Activated CD4-positive, CD25-positive, alpha-beta regulatory T cell treated with anti-CD3 and anti-CD28 coated beads, Interleukin-2, amount 50 U/mL, for 24 hours (primary cell): Measurements from ENCODE around the gene PPP1R12B.
"Not testable (repeated sequence)": the region's sequence is repeated elsewhere in the genome, so short reads cannot be mapped to it uniquely, and the experiment has no call there.

Experiments used
- ATAC-seq, 2 donors: fragments of 150-1000 bp; cut with Tn5 transposase; one replicate each; pipeline ENCODE4 v1.10.0; 2021; ENCODE audit warnings: mild to moderate bottlenecking in 1 of 2, moderate library complexity in 1 of 2

PPP1R12B gene

DNA sequence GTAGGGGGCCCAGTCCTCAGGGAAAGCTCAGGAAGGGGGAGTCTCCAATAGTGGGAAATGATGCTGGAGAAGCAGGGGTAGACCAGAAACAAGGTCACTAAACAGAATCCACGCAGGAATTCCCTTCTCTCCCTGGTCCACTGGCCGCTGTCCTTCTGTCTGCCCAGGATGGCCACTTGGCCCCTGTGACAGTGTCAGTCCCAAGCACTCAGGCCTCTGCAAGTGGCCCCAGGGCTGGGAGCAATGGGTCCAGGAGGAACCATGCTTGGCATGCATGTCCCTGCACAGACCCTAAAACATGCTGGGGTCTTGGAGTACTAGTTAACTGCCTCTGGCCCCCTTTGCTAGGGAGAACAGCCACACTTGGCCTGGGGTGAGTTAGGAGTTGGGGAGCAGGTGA is 271.5 kb downstream of the PPP1R12B start:
- not testable (repeated sequence) for ATAC-seq

DNA sequence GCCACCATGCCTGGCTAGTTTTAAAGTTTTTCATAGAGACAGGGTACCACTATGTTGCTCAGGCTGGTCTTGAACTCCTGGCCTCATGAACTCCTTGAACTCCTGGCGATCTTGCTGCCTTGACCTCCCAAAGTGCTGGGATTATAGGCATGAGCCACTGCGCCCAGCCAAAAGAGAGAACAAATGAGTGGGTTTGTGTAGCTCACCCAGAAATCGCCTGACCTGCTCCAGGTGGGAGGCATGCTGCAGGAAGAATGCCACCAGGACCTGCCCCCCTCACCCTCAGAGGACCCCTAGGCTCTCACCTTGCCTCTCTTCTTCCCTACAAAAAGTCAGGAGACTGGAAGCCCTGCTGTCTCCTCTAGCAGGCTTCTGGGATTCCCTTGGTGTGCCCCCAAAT is 272.9 kb downstream of the PPP1R12B start:
- ATAC-seq = no peak

DNA sequence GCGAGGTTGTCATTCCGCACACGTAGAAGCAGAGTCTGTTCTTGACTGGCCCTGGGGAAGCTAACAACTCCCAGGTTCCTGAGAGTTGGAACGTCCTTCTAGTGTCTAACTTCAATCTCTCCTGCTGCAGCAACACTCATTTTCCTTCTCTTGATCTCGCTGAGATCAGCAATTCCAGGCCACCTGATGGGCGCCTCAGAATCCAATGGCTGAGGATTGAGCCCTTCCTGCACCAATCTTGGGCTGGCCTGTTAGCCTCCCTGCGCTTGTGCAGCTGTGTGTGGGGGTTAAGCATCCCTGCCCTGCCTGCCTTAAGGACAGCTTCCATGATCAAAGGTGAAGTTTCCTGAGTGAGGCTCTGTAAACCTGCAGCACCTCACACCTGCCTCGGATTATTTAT is 273.9 kb downstream of the PPP1R12B start:
- ATAC-seq = no peak

DNA sequence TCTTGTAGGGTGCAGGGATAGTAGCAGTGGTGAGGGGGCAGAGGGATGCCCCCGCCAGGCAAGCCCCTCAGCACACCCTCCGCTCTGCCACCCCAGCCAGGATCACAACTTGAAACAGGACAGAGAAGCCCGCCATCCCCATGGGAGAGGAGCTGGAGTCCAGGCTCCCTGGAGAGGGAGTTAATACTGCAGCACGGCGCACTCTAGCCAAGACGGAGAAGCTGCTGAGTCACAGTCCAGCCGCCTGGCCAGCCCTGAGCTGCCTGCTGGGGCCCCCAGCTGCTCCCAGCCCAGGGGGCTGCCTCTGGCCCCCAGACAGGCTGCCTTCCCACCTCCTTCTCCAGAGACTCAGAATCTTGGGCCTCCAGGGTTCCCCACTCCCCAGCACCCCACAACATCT is 274.6 kb downstream of the PPP1R12B start:
- no peak for ATAC-seq

DNA sequence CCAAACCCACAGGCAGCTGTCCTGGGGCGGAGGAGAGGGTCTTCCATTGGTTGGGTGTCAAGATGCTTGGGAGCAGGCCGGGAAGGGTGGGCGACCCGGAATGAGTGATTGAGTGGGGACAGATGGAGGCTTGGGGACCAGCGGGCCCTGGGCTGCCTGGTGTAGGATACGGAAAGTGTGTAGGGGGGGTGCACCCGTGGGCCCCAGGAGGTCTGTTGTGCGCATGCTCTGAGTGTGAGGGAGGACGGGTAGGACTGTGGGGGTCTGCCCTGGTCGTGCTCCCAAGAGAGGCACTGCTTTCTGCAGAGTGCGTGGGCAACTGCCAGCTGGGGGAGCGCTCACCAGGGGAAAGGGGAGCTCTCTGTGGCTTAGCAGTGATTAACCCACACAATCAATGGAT is 275.0 kb downstream of the PPP1R12B start:
- not testable (repeated sequence) for ATAC-seq

DNA sequence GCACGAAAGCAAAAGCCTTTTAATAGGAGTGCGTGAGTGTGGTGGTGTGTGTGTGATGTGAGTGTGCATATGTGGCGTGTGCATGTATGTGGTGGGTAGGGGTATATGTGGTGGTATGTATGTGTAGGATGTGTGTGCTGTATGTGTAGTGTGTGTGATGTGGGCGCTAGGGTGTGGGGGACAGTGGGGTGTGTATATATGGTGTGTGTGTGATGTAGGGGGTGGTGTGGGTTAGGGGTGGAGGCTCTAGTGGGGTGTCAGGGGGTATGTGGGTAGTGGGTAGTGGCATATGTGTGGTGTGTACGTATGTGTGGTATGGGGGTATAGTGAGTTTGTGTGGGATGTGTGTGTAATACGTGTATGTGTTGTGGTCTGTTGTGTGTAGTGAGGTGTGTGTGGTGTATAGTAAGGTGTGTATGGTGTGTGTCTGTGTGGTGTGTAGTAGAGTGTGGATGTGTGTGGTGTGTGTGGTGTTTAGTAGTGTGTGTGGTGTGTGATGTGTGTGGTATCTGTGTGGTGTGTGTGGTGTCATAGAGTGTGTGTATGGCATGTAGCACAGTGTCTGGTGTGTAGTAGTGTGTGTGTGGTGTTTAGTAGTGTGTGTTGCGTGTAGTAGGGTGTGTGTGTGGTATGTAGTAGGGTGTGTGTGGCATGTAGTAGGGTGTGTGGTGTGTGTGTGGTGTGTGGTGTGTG is 275.7 kb downstream of the PPP1R12B start:
- no peak for ATAC-seq

DNA sequence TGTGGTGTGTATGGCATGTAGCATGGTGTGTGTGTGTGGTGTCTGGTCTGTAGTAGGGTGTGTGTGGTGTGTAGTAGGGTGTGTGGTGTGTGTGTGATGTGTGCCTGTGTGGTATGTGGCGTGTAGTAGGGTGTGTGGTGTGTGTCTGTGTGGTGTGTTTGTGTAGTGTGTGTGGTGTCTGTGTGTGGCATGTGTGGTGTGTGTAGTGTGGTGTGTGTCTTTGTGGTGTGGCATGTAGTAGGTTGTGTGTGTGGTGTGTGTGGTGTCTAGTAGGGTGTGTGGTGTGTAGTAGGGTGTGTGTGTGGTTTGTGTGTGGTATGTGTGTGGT is 276.2 kb downstream of the PPP1R12B start:
- no peak for ATAC-seq

DNA sequence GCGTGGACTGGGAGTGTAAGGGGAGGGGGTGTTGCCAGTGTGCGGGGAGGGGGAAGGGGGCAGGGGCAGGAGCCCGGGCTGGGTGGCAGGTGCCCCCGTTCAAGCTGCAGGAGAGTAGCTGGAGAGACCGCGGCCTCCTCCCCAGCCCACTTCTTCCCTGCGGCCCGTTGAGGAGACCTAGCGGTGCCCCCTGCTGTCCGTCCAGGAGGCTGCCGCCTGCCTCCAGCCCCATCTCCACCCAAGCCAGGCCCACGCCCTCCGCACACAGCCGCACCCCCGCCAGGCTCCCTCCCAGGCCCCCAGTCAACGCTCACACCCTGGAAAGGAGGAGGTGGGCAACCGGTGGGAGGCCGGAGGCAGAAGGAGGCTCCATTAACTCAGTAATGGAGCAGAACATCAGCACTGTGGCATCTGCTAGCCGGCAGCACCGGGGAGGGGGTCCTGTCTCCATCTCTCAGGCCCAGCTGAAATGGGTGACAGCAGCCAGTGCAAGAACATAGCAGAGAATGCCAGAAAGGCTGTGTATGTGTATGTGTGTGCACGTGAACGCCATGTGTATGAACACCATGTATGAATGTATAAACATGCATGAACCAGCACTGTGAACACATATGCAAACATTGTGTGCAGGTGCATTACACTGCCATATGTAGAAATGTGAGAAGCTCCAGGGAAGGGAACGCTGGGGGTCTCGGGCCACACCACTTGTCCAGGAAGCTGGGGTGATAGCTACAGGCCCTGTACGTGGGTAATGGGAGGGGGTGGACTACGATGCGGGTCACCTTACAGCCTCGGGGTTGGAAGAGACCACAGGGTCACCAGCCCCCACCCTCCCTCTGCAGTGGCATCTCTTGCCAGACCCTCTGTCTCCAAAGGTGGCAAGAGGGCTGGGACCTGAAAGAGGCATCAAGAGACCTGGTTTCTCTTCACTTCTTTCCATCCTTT is 277.2 kb downstream of the PPP1R12B start:
- ATAC-seq = peak; percentile 60 to 70

DNA sequence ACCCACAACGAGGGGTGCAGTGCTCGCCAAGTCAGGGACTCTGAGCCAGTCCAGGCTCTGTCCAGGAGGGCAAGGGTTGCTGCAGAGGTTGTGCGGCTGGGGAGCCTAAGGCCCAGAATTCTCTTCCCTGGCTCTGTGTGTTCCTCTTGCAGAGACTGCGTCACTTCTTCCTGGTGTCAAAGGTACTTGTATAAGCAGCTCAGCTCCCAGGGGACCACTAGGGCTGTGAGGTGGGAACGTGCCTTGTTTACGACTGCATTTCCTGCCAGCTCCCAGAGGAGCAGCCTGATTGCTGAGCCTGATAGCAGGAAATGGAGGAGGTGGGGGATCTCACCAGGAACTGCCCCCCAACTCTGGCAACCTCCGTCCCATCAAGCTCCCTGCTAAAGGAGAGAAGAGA is 278.5 kb downstream of the PPP1R12B start:
- not testable (repeated sequence) for ATAC-seq

DNA sequence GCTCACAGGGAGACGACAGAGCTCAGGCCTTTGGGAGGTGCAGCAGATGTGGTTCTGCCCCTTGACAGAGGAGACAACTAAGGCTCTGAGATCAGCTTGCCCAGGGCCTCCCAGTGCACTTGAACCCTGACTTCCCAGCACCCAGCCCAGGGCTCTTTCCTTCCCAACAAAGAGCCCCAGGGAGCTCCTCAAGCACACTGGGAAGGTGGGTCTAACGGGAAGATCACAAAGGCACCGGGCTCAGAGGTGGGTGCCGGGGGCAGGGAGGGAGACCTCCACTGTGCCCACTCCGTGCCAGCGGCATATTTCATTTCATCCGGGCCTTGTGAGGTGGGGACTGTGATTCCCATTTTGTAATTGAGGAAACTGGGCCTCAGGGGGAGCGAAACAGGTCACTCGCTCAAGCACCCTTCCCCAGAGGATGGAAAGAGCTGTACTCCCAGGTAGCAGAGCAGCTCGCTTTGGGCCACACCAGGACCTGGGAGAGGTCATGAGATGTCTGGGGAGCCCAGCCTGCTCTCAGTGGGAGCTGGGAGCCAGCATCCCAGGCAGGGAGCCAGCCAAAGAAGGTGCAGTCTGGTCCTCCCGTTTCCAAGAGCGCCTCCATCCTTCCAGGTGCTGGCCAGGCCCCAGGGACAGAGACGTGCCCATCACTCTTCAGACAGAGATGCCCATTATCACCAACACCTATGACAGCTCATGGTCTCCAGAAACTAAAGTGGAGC is 279.5 kb downstream of the PPP1R12B start:
- no peak for ATAC-seq

DNA sequence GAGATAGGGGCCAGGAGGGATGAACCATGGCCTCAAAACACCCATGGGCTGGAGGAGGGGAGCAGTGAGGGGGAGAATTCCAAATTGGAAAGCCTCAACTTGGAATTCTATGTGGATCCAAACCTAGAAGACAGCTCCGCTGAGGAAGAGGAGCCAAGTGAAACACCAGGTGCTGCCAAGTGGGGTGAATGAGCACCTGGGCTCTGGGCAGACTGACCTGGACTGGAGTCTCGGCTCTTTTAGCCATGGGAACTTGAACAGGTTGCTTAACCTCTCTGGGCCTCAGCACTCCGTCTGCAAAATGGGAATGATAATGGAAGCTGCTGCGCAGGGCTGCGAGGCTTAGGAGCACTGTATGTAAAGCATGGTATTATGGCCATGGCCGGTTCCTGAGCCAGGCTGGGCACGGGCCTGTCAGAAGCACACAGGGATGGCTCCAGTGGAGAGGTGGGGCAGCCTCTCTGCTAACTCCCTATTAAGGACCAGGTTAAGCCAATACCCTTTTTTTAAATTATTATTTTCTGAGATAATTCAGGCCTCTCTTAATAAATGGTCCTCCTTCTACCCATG is 280.2 kb downstream of the PPP1R12B start:
- ATAC-seq = no peak

DNA sequence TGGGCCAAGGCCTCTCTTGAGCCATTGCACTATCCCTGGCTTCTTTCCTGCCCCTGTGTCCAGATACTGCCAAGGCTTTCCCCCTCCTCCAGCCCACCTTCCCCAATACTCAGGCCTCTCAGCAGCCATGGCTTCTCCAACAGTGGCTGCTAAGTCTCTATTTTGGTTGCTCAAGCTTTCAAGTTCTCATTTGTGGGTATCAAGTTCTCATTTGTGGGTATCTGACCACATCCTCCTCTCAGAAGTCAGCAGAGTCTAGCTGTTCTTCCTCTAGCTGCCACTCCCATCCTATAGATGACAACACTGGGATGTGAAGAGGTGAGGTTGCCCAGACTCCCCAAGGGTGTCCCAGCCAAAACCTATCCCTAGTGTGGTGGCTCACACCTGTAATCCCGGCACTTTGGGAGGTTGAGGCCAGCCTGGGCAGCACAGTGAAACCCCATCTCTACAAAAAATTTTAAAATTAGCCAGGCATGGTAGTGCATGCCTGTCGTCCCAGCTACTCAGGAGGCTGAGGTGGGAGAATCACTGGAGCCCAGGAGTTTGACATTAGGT is 280.8 kb downstream of the PPP1R12B start:
- ATAC-seq = peak; percentile 81 to 84

DNA sequence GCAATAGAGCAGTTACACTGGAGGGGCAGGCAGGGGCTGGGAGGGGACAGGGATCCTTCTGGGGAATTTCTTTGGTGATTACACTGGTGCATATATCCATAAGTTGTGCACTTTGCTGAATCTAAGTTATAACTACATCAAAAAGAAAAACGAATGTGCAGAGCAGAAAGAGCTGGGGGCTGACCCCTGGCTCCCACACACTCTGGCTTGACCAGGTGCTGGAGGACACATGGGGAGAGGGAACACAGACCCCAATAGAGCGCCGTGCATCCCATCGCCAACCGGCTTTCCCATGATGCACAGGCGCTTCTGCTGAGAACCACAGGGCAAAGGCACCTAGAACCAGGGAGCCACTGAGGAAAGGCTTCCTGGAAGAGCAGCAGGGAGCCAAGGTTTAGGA is 281.6 kb downstream of the PPP1R12B start:
- not testable (repeated sequence) for ATAC-seq

DNA sequence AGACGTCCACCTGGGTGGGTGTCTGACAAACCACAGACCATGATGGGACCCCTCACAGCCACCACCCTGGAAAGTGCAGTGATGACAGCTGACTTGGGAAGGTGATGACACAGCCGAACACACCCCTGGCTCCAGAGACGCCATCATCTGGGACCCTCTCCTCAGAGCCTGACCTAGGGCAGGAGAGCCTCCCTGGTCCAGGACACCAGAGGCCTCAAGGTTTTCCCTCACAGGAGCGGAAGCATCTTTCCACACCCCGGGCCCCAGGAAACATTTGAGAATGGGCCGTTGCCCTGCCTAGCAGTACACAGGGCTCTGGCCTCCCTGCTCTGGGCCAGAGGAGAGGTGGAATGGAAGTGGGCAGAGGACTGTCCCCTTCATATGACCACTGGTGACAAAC is 282.0 kb downstream of the PPP1R12B start:
- ATAC-seq = no peak

DNA sequence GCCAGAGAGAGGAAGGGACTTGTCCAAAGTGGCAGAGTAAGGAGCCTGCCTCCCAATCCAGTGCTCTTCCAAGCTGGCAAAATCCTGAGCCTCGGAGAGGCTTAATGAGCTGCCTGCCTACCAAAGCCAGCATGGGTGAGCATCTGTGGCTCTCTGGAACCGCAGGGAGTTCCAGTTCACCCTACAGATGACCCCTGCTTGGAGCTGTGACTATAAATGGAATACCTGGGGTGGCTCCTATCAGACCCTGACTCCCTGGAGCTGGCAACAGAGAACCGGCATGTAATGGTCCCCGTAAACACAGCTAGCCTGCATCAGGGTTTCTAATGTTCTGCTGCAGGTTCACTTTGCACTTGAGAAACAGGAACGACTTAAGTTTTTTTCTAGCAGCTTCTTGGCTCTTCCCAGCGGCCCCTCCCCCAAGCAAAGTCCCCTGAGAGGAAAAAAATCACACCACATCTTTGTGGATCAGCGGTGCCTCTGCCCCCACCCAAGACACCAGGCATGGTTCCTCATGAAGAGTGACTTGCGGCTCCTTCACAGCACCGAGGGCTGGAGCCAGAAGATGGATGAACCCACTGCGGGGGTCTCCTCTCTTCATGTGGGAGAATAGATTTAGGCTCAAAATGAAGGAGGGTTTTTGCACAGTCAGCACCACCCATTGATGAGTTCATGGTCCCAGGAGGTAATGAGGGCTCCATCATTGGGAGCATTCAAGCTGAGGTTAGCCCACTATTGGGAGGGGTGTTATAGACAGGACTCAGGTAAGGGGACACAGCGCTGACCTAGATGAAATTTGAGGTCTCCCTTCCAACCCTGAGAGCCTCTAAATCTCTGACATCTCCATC is 282.8 kb downstream of the PPP1R12B start:
- ATAC-seq = no peak

DNA sequence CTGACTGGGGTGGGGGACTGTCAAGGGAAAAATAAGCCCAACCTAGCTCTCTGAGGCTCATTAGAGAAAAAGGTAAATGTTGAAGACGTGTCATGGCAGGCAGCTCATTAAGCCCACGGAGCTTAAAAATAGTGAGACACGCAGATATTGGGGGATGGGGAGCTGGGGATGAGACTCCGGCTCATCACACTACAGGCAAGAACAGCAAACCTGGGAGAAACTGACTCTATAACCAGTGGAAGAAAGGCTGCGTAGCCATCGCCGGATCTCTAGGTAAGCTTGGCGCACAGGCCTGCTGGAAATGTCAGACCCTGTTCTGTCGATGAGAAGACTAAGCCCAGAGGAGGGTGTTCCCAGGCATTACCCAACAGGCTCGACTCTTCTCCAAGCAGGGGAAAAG is 283.7 kb downstream of the PPP1R12B start:
- no peak for ATAC-seq

DNA sequence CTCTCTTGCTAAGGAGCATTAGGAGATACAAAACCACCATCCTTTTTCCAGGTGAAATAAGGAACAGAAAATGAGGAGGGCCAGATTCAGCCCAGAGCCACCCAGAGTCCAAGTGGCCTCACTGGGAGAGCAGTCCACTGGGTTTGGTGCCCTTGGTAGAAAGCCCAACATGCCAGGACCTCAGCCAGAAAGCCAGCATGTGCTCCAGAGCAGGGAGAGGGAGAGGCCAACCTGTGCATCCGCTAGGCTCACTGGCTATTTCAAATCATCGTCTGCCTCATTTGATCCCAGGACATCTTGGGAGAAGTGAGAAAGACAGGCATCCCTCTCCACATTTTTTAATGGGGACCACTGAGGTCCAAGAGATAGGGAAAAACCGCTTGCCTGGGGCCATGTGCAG is 287.7 kb downstream of the PPP1R12B start:
- ATAC-seq = not testable (repeated sequence)

DNA sequence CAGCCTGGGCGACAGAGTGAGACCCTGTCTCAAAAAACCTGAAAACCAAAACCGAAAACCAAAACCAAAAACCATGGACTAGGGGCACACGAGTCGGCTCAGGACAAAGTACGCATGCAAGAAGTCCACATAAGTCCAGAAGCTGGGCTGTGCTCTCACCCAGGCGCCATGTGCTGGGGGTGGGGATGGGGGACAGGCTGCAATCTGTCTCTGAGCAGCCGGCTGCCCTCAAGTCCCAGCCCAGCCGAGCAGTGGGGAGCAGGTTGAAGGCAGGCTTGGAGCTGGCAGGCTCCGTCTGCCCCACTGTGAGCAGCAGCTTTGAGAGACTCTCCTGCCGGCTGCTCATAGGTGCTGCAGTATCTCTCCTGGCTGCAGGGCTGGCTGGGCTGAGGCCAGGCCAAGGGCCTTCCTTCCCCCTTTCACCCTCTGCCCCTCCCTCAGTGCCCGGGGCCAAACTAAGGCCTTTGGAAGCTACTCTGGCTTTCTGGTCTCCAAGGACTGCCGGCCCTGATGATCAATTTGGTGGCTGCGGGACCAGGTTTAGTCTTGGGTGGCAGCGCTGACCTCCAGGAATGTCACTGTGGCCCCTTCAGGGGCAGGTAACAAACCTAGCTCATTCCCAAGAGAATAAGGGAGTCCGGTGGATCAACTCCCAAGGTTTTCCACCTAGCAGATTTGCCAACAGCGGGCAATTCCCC is 289.0 kb downstream of the PPP1R12B start:
- not testable (repeated sequence) for ATAC-seq

DNA sequence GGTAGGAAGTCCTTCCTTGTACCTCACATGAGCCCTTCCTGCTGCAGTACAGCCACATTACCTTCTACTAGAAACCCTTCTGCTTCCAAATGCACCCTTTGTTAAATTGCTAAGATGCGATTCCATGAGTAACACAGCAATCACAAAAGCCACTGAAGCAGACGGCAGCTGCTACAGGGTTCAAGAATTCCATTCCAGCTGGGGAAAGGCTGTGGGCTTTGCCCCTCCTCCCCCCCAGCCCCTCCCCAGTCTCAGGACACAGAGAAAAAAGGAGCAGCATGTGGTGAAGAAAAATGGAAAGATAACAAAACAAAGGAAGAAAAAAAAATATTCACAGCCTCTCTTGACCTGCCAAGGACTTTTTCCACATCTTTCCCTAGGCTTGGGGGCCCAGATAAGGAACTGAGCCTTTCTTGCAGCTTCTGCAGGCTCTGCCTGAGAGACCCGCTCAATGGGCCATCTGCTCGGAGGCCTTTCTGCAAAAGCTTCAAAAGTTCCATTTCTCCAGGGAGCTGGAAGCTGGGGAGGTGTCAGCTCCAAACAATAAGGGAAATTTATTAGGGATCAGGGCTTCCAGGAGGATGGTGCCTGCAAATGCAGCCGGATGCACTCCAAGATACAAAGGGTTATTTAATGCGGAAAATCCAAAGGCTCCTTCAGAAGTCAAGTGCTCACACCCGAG is 289.7 kb downstream of the PPP1R12B start:
- ATAC-seq = no peak

DNA sequence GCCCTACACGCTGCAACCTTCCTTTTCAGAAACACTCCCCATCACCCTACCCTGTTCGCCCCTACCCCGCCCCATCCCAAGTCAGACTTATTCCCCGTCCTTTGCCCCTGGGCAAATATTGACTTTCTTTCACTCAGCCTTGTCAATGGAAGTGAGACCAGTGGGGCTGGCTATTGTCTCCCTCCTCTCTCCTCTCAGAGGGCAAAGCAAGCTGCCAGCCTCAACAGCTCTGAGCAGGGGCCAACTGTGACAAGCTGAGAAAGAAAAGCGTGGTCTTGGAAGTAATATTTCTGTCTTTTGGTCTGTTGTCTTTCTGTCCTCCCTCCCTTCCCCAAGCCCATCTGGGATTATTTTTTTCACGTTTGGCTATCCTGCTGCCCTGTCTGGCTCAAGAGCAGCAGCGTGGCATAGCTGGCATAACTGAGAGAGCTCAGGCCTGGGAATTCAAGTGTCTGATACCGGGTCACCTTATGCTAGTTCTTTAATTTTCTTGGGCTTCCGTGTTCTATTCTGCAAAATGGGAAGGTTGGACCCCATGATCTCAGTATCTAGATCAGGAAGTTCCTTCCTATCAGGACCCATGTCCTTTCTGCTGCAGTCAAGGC is 290.3 kb downstream of the PPP1R12B start:
- not testable (repeated sequence) for ATAC-seq
